NCI-H748 treated with DMSO at 0.1 percent for 48 hours (cell line): Measurements from ENCODE around the gene POLE3.
"Not testable (repeated sequence)": the region's sequence is repeated elsewhere in the genome, so short reads cannot be mapped to it uniquely, and the experiment has no call there.

ENCODE experiments used
- DNase-seq: peaks from one replicate; lab custom pipeline; 2025; lab: John Stamatoyannopoulos, UW

POLE3 gene

DNA sequence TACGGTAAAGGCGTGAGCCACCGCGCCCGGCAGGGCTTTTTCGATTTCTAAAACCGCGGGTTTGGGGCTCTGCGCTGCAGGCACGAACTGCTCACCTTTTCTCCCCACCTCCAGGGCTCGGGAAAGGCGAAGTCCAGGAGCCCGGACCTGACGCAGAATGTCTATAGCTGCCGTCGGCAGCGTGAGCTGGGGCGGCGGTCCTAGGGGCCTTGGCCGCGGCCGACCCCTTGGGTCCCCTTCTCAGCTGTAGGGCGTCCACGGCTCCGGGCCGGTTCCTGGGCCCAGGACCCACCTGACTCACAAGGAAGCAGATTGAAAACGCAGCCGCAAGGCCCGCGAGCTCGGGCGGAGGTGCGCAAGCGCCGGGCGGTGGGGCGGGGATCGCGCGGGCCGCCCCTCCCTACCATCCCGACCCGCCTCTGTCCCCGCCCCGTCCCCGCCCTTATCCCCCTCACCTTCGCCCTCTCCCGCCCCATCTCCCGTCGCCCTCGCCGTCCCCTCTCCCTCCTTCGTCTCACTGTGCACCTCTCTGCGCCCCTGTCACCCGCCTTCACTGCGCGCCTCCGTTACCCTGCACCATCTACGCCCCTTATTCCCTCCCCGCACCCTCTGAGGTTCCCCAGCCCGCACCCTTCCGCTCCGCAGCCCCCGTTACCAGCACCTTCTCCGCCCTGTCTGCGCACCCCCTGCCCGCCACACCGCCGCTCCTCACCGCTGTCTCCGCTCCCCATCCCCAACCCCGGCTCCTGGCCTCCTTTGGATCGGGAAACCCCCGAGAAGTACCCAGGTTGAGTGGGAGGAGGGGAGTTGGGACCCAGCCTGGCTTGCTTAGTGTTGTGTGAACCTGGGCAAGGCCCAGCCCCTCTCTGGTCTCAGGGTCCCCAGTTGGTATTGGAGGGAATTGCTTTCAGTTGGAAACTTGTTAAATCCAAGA lies 33.6 kb downstream of the POLE3 start, which contains the start of gene HDHD3:
TSS of gene HDHD3 (minus strand) at position 353 of the 934 bp plus-strand sequence. CDS start 2,632 bp downstream, outside the sequence.
- peak; percentile 37 for DNase-seq

DNA sequence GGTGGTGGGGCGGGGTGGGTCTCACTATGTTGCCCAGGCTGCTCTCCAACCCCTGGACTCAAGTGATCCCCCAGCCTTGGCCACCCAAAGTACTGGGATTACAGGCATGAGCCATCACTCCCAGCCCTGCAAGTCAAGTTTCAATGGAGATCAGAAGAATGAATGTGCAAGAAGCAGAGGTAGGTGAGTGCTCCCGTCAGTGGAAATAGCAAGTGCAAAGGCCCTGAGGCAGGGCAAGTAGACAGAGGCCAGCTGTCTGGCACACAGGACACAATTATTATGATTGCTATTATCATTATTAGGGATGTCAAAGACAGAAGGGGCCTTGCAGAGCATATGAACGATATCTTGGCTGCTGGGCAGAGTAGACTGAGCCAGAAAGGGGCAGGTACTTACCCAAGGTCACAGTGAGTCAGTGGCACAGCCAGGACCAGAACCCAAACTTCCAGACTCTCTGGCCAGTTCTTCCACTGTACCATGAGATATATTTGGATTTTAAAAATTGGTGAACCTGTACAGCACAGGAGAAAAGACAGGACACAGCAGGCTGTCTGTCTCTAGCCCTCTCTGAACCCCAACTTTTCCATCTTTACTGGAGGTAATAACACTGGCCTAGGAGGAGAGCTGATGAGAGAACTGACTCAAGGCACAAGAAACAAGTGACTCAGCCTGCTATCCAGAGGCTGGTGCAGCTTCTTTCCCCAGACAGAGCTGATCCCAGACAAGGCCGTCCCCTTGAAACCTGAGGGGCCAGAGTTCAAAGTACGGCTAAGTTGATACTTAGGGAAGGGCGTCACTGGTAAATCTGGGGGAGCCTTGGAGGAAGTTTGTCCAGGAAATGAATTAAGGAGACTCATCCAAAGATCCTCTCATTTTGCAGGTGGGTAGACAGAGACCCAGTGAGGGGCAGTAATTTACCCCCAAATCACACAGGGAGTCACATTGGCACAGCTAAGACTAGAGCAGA lies 35.1 kb downstream of the POLE3 start:
- no peak for DNase-seq

- DNase-seq: no peak
These were observed 36.6 kb downstream of the POLE3 start for GRCh38 chr9:113373676-113374392.

GRCh38 chr9:113373256-113373655 lies 37.2 kb downstream of the POLE3 start:
- no peak for DNase-seq

- no peak for DNase-seq
These were observed 38.4 kb downstream of the POLE3 start for GRCh38 chr9:113372059-113372458.

DNA sequence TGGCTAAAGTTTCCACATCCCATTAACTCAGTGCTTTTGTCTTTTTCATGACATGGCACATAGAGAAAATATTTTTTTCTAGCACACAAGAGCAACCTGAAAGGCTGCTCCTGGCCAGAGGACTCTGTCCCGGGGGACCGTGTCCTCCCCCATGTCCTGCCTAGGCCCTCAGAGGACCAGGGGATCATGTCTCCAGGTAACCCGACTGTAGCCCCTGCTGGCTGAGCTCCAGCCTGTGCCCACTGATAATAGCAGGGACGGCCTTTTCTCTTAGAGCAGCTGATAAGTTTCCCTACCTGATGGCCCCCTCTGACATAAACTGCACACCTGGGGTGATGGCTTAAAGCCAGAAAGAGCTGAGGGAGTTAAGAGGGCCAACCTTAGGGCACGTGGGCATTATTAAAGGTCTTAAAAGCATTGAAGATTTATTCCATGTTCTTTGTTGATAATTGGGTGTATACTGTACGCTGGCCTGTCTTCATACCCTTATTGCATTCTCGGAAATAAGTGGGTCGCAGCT lies 39.6 kb downstream of the POLE3 start:
- DNase-seq: no peak

DNA sequence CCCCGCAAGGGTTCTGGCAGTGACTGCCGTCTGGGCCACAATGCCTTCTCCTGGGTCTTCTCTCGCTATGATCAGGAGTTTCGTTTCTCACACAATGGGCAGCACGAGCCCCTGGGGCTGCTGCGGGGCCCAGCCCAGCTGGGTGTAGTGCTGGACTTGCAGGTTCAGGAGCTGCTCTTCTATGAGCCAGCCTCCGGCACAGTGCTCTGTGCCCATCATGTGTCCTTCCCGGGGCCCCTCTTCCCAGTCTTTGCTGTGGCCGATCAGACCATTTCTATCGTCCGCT lies 40.7 kb downstream of the POLE3 start:
- no peak for DNase-seq

DNA sequence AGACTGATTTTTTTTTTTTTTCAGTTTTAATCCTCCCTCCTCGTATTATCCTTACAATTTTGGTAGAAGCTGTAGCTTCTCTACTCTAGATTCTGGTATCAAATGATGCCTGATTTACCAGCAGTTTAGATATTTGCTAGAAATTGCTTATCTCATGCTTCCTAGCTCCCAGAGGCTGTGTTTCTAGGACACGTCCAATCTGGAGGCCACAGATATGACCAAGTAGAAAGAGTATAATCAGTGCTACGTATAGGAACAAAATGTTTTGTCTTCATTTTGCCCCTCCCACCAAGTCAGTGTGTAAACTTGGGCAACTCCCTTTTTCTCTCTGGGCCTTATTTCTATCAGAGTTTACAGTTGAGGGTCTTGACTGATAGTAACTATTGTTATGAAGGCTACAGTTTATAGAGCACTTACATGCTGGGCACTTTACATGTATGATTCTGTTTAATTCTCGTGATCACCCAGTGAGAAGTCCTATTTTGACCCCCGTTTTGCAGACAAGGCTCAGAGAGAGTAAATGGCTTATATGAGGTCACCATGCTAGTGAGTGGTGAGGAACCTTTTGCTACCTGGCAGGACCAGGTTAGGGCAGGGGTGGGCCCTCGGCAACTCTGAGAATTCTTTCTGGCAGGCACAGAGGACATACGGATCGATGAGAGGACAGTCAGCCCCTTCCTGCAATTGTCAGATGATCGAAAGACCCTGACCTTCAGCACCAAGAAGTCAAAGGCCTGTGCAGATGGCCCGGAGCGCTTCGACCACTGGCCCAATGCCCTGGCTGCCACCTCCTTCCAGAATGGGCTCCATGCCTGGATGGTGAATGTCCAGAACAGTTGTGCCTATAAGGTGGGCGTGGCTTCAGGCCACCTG lies 41.3 kb downstream of the POLE3 start:
- DNase-seq: no peak

DNA sequence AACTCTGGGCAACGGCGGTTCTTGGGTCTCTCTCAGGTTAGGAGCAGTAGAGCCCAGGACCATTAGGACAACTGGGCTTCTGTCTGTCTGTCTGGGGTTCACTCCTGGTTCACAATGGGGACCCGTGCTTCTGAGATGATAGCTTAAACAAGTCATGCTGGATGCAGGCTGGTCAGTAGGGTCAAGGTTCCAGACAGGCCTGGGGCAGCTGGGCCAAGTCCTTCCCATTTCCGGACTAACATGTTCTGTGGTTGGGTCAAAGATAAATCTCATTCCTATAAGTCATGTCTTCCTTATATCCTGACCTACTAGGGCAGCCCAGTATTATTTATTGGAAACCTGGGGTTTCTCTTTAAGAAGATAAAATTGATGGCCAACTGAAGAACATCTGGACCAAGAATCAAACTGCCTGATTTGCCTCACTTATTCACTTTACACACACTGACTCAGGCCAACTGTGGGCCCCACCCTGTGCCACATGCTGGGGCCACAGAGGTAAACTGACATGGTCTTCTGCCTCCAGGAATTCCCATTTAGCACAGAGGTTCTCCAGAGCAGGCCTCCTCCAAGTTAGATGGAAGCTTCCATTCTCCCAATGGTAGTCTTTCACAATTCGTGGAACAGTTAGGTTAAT lies 42.0 kb downstream of the POLE3 start:
- DNase-seq: no peak

GRCh38 chr9:113365652-113366051 lies 44.8 kb downstream of the POLE3 start:
- DNase-seq: not testable (repeated sequence)

- DNase-seq: no peak
These were observed 45.5 kb downstream of the POLE3 start for GRCh38 chr9:113364951-113365350.

DNA sequence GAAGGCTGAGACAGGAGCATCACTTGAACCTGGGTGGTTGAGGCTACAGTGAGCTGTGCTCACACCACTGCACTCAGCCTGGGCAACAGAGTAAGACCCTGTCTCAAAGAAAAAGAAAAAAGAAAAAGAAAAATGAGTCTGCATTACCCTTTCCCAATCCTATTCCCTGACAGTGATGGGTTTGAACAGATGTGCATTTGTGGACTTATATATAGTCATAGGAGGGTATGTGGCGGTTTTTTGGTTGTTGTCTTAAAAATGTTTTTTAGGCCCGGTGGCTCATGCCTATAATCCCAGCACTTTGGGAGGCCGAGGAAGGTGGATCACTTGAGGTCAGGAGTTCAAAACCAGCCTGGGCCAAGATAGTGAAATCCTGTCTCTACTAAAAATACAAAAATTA lies 47.1 kb downstream of the POLE3 start:
- DNase-seq: no peak

- DNase-seq: no peak
These were observed 49.0 kb downstream of the POLE3 start for GRCh38 chr9:113361304-113362018.

DNA sequence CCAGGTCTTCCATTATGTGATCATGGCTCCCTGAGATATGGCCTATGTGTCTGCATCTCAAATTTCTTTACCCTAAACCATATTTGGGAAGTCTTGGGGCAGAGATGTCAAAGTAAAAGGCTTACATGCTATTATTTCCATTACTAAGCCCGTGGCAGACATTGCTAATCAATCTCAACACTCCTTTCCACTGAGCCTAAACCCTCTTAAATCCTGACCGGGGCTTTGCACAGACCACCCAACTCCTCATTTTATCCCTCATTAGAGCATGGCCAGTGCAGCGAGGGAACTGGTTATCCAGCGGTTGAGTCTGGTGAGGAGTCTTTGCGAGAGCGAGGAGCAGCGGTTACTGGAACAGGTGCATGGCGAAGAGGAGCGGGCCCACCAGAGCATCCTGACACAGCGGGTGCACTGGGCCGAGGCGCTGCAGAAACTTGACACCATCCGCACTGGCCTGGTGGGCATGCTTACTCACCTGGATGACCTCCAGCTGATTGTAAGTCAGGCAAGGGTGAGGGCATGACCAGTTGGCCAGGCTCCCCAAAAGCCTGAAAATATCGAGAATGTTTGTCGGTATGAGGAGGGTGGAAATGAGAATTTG lies 50.1 kb downstream of the POLE3 start:
- DNase-seq: no peak

DNA sequence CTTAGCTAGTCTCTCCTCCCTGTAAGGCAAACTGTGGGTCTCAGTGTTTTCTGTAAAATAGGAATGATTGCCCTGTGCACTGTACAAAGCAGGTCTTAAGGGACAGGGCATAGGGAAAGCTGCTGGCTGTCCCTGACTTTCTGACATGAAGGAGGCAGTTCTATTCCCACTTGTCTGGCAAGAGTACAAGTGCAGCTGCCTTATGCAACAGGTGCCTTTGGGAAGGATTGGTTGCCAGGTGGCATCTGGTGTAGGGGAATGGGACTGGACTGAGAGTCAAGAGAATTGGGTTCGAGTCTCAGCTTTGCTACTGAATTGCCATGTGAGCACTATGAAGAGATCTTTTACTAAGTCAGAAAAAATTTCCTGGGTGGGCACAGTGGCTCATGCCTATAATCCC lies 51.1 kb downstream of the POLE3 start:
- DNase-seq: no peak
